SU-DHL-6 (cell line): ENCODE measurements around the gene SIX4.

Source experiments
- H2AFZ ChIP-seq: fragments of 200-600 bp; sonication (generic); 2 replicates; pipeline ENCODE4 v1.6.1; 2014; ENCODE audit warnings: low read depth, mild to moderate bottlenecking, moderate library complexity, mixed read lengths, antibody characterized with exemption, low read length; ENCODE audit not compliant: severe bottlenecking
- H3F3A ChIP-seq: fragments of 200-600 bp; shearing (Covaris generic); 2 replicates; pipeline ENCODE4 v1.6.0; 2016; ENCODE audit warnings: antibody characterized with exemption, mild to moderate bottlenecking; ENCODE audit not compliant: insufficient read depth
- H3K27ac ChIP-seq: fragments of 200-600 bp; sonication (generic); 2 replicates; pipeline ENCODE4 v1.5.1; 2016; ENCODE audit warnings: low read depth, mild to moderate bottlenecking, low read length, moderate library complexity, mixed read lengths
- H3K27me3 ChIP-seq: fragments of 200-600 bp; sonication (generic), shearing (Covaris generic); 2 replicates; pipeline ENCODE4 v1.6.0; 2014; ENCODE audit warnings: mild to moderate bottlenecking, low read length
- H3K36me3 ChIP-seq: fragments of 200-600 bp; sonication (generic); 2 replicates; pipeline ENCODE4 v1.6.1; 2014; ENCODE audit warnings: mild to moderate bottlenecking, low read length, mixed read lengths
- H3K4me2 ChIP-seq: fragments of 300-600, 200-600 bp; shearing (Covaris generic), sonication (generic); 2 replicates; pipeline ENCODE4 v1.6.0; 2014; ENCODE audit warnings: low read length, low read depth, mild to moderate bottlenecking; ENCODE audit not compliant: poor library complexity, severe bottlenecking
- H3K4me3 ChIP-seq: fragments of 200-600 bp; sonication (generic); 2 replicates; pipeline ENCODE4 v1.5.1; 2014; ENCODE audit warnings: antibody characterized with exemption, low read length, mild to moderate bottlenecking, mixed read lengths; ENCODE audit not compliant: insufficient read depth, poor library complexity, severe bottlenecking
- H3K79me2 ChIP-seq: fragments of 200-600 bp; sonication (generic); 2 replicates; pipeline ENCODE4 v1.6.1; 2014; ENCODE audit warnings: mild to moderate bottlenecking, low read length, moderate library complexity; ENCODE audit not compliant: insufficient read depth
- H3K9ac ChIP-seq: fragments of 200-600 bp; sonication (generic); 2 replicates; pipeline ENCODE4 v1.7.0; 2014; ENCODE audit warnings: mild to moderate bottlenecking, low read length
- H3K9me2 ChIP-seq: fragments of 200-600 bp; sonication (generic); replicated peaks from 2 replicates; pipeline ENCODE4 v1.6.1; 2014; ENCODE audit warnings: low read length; ENCODE audit not compliant: insufficient read depth
- H3K9me3 ChIP-seq: fragments of 200-600 bp; sonication (generic); 2 replicates; pipeline ENCODE4 v1.6.1; 2014; ENCODE audit warnings: low read length, mixed read lengths; ENCODE audit not compliant: insufficient read depth
- H4K20me1 ChIP-seq: fragments of 200-600 bp; sonication (generic); 2 replicates; pipeline ENCODE4 v1.6.1; 2014; ENCODE audit warnings: low read depth, mild to moderate bottlenecking, antibody characterized with exemption, low read length, moderate library complexity, mixed read lengths
- EZH2phosphoT487 ChIP-seq: fragments of 200-600 bp; sonication (generic), shearing (Covaris generic); conservative IDR thresholded peaks from 2 replicates; pipeline ENCODE4 v1.6.1; 2018; ENCODE audit warnings: mild to moderate bottlenecking, antibody characterized with exemption, low read length, moderate library complexity, mixed read lengths
- TF ChIP-seq, protein P1 (sequence below): fragments of 200-600 bp; sonication (generic); IDR thresholded peaks from one replicate; pipeline ENCODE4 v1.5.1; 2017; ENCODE audit warnings: antibody characterized with exemption, mild to moderate bottlenecking, low read length, moderate library complexity; ENCODE audit not compliant: insufficient read depth, poor library complexity, severe bottlenecking

Gene SIX4

DNA sequence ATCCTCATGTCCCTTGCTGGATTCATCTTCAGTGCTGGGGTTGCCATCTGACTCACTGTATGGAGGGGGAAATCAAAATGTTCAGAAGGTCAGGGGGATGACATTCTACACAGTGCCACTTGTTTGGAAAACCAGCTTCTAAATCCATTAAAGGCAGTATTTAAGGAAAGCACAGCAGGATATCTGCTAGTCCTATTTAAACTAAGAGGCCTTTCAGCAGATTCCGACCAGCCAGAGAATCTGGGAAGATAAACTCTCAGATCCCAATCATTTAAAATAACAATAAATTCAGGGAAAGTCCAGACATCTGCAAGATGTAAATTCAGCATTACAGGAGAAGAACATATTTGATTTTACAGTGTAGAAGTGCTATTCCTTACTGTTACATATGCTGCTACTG lies 3.8 kb downstream of the SIX4 start:
- H3K4me3 ChIP-seq = no peak overlapping the region
- H3K79me2 ChIP-seq = no peaks in the 10 kb centered on the region
- H3F3A ChIP-seq = no peaks in the 10 kb centered on the region
- H3K9ac ChIP-seq = no peak overlapping the region
- no peaks in the 10 kb centered on the region for H3K9me3 ChIP-seq
- H2AFZ ChIP-seq = no peak overlapping the region
- no peaks in the 10 kb centered on the region for H3K36me3 ChIP-seq
- H3K4me2 ChIP-seq = no peak overlapping the region
- H3K27ac ChIP-seq = no peak overlapping the region
- no peaks in the 10 kb centered on the region for H3K27me3 ChIP-seq
- TF ChIP-seq, protein P1, sequence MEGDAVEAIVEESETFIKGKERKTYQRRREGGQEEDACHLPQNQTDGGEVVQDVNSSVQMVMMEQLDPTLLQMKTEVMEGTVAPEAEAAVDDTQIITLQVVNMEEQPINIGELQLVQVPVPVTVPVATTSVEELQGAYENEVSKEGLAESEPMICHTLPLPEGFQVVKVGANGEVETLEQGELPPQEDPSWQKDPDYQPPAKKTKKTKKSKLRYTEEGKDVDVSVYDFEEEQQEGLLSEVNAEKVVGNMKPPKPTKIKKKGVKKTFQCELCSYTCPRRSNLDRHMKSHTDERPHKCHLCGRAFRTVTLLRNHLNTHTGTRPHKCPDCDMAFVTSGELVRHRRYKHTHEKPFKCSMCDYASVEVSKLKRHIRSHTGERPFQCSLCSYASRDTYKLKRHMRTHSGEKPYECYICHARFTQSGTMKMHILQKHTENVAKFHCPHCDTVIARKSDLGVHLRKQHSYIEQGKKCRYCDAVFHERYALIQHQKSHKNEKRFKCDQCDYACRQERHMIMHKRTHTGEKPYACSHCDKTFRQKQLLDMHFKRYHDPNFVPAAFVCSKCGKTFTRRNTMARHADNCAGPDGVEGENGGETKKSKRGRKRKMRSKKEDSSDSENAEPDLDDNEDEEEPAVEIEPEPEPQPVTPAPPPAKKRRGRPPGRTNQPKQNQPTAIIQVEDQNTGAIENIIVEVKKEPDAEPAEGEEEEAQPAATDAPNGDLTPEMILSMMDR = no peak
- no peak for TF ChIP-seq EZH2phosphoT487
- H3K9me2 ChIP-seq = no peaks in the 10 kb centered on the region
- H4K20me1 ChIP-seq = no peaks in the 10 kb centered on the region

DNA sequence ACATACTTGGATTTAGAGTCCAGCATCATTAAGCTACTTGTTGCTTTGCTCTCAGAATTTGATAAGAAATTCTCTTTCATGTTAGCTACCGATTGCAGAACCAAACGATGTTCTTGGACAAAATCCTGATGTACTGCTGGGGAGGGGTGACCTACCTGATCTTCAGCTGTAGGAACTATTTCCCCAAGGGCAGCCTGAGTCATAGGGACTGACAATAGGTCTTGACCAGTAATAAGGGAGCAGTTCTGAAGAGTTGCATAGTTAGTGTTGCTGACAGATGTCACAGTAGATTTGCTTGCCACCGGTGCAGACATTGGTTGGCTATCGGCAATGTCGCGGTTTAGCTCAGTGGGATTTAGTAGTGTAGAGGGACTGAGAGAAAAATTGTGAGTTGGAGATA lies 10.6 kb downstream of the SIX4 start:
- no peaks in the 10 kb centered on the region for H3K9me2 ChIP-seq
- no peaks in the 10 kb centered on the region for H3K79me2 ChIP-seq
- no peak overlapping the region for H3K4me3 ChIP-seq
- H2AFZ ChIP-seq = no peak overlapping the region
- H4K20me1 ChIP-seq = no peaks in the 10 kb centered on the region
- H3F3A ChIP-seq = no peaks in the 10 kb centered on the region
- no peaks in the 10 kb centered on the region for H3K9me3 ChIP-seq
- TF ChIP-seq, protein P1 = no peak
- TF ChIP-seq EZH2phosphoT487 = no peak
- H3K4me2 ChIP-seq = no peak overlapping the region
- no peak overlapping the region for H3K27ac ChIP-seq
- no peak overlapping the region for H3K9ac ChIP-seq
- H3K36me3 ChIP-seq = no peaks in the 10 kb centered on the region
- no peaks in the 10 kb centered on the region for H3K27me3 ChIP-seq

DNA sequence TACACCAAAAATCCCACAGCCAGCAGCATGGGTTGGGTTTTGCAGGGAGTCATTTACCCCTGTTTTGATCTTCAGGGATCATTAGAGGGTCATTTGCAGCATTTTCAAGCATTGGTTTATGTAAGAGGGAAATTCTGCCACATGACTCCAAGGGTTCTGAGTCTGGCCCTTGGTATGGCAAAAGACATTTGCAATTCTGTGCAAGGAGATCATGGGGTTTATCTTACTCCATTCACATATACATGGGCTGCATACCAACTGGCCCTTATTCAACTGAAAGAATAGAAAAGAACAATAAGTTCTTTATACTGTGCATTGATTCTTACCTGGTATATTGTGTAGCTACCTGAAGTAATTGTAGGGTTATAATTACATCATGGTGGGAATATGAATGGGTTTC lies 13.7 kb downstream of the SIX4 start:
- Histone ChIP-seq H3K9me2 (no peaks in the 10 kb centered on the region), H3K27me3 (no peaks in the 10 kb centered on the region), H3K4me3 (no peak overlapping the region), H3K36me3 (no peaks in the 10 kb centered on the region), H3K79me2 (no peaks in the 10 kb centered on the region), H3K27ac (no peak overlapping the region), H2AFZ (no peak overlapping the region), H3K4me2 (no peak overlapping the region), H3K9ac (no peak overlapping the region), H4K20me1 (no peaks in the 10 kb centered on the region), H3F3A (no peaks in the 10 kb centered on the region), H3K9me3 (no peaks in the 10 kb centered on the region)
- no peak for TF ChIP-seq EZH2phosphoT487
- TF ChIP-seq, protein P1 = no peak

DNA sequence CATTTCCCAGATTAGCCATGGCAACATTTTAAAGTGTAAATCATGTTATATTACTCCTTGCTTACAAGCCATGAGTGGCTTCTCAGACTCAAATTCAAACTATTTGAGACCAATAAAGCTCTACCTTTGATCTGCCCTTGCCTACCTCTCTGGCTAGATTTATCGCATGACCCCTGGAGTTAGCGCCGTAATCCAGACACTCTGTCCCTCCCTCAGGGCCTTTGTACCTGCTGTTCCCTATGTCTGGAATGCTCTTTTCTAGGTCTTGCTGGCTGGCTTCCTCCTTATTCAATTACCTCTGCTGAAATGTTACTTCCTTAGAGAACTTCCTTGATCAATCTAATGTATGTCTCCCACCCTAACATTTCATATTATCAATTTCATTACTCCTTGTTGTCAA lies 16.3 kb downstream of the SIX4 start:
- H3K36me3 ChIP-seq = no peaks in the 10 kb centered on the region
- H3K27me3 ChIP-seq = no peaks in the 10 kb centered on the region
- H4K20me1 ChIP-seq = no peaks in the 10 kb centered on the region
- no peaks in the 10 kb centered on the region for H3K79me2 ChIP-seq
- H3K9me2 ChIP-seq = no peaks in the 10 kb centered on the region
- H3F3A ChIP-seq = no peaks in the 10 kb centered on the region
- no peak overlapping the region for H3K27ac ChIP-seq
- no peak overlapping the region for H3K9ac ChIP-seq
- no peaks in the 10 kb centered on the region for H3K9me3 ChIP-seq
- no peak overlapping the region for H3K4me3 ChIP-seq
- TF ChIP-seq, protein P1 = no peak
- TF ChIP-seq EZH2phosphoT487 = no peak
- no peak overlapping the region for H3K4me2 ChIP-seq
- H2AFZ ChIP-seq = no peak overlapping the region
